Amygdala (tissue), 56 donors: Measurements from ENCODE around the gene PLCD3.

ENCODE experiments used
- DNase-seq, 56 donors: peaks; one replicate each; lab custom pipeline; 2025; lab: John Stamatoyannopoulos, UW

The PLCD3 gene

GRCh38 chr17:45081047-45081703 is 51.1 kb downstream of the PLCD3 start:
- peak in 7 of 56 donors; percentile 7 to 38 (median 20) for DNase-seq

DNA sequence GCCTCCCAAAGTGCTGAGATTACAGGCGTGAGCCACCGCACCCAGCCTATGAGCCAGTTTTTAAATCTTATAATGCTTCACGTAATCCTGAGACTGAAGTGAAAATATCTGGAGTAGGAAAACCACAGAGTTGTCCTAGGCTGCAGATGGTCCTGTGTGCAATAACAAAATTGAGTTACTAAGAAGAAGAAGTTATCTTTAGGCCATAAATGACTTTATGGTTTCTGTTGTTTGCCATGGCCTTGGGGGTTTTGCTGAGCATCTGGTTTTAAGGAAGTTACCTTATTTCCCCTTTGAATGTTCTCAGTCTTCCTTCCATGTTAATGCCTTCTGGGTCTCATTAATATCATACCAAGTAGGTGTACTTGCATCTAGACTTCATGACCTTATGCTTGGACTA is 54.7 kb downstream of the PLCD3 start:
- no peak for DNase-seq

GRCh38 chr17:45073414-45074070 is 58.8 kb downstream of the PLCD3 start:
- DNase-seq, result peak in 12 of 56 donors; percentile 3 to 61 (median 14)

DNA sequence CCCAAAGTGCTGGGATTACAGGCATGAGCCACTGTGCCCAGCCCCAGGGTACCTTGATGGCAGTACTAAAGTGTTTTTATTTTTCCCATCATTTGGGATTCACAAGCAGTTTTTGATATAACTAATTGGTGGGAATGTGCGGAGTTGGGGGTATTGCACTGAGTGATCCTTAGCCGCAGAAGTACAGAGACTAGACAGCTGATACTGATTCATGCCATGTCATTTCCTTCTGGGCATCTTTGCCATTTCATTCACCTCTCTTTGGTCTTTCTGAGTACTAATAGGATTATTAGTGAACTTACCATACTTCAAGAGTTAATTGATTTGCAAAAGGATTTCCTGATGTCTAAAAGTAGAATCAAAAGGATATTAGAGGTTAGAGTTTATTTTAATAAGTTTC is 61.5 kb downstream of the PLCD3 start:
- DNase-seq, result no peak

- DNase-seq, result no peak
Observed at GRCh38 chr17:45070001-45070400, 62.3 kb downstream of the PLCD3 start.

DNA sequence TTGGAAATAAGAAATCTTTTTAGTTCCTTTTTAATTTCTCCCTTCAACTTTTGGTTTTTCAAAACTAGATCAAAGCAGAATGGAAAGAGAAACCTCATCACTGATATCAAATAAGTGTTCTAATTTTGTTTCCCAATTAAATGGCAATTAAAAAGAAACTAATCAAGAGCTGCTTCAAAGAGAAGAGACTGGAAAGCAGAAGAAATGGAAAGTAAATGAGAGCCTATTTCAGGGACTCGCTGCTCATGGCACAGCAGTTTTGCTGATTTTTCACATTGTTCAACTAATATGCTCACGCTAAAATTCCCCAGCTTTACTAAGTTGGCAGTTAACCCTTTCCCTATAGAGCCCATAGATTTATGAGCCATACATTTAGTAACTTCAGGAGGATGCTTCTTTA is 64.7 kb downstream of the PLCD3 start:
- DNase-seq, result no peak

DNA sequence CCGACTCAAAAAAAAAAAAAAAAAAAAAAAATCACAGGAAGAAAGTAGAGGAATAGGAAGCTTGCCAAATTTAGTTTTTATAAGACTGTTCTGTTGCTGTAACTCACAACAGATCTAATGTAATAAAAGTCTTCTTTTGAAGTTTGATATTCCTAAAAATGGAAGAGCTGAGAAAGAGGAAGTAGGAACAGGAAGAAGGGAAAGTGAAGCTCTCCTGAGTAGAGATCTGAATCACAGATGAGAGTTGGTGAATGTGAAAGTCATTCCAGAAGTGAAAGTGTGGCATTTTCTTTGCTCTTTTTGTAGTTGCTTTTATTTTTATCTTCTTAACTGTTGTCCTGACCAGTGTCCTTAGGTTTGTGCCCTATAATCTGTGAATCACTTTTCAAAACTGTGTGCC is 69.1 kb downstream of the PLCD3 start:
- DNase-seq, result no peak

- DNase-seq, result no peak
Observed at GRCh38 chr17:45061606-45062205, 70.6 kb downstream of the PLCD3 start.

- peak; percentile 74 to 100 (median 98) for DNase-seq
Observed at GRCh38 chr17:45060797-45061605, 71.3 kb downstream of the PLCD3 start, which contains the start of gene NMT1. TSS of gene NMT1 (plus strand) at chr17:45061317. CDS start at chr17:45061330, 13 bp downstream.

- DNase-seq, result peak in 1 of 56 donors; percentile 43
Observed at GRCh38 chr17:45060382-45060796, 71.9 kb downstream of the PLCD3 start.
